Activated T-cell treated with anti-CD3 and anti-CD28 coated beads, Interleukin-2, amount 50 U/mL, for 4 hours (primary cell): ENCODE results near the gene ATP6V1G3. TPM values are rescaled to one million over a fixed set of nuclear protein-coding genes. Genes with fewer than 3 reads are reported as not detected.
"Not testable (repeated sequence)": the region's sequence is repeated elsewhere in the genome, so short reads cannot be mapped to it uniquely, and the experiment has no call there.

Source experiments
- ATAC-seq, 2 donors: fragments of 200-7000 bp; cut with Tn5 transposase; one replicate each; pipeline ENCODE4 v1.10.0; 2021
- DNase-seq: peaks from one replicate; pipeline ENCODE4 v3.0.0-alpha.2; 2020
- H3K27me3 Mint-ChIP-seq: one replicate; pipeline ENCODE4 v1.8.0; 2021; ENCODE audit warnings: low read depth, mixed read lengths
- H3K36me3 Mint-ChIP-seq: one replicate; pipeline ENCODE4 v1.8.0; 2022; ENCODE audit warnings: mixed read lengths; ENCODE audit not compliant: insufficient read depth
- H3K4me1 Mint-ChIP-seq: one replicate; pipeline ENCODE4 v1.8.0; 2021; ENCODE audit warnings: low read depth, mixed read lengths
- H3K4me3 Mint-ChIP-seq: one replicate; pipeline ENCODE4 v1.8.0; 2021; ENCODE audit warnings: mild to moderate bottlenecking, moderate library complexity, mixed read lengths
- H3K9me3 Mint-ChIP-seq: one replicate; pipeline ENCODE4 v1.8.0; 2021; ENCODE audit warnings: mixed read lengths
- total RNA-seq, 3 donors: library from RNA; stranded (reverse); gene quantifications; one replicate each; pipeline ENCODE4 v1.2.1, GENCODE V29; 2021

ATP6V1G3 gene
- total RNA-seq, 3 donors from 2014 or later = not detected

GRCh38 chr1:198496216-198497143 lies 44.0 kb downstream of the ATP6V1G3 start:
- H3K4me3 Mint-ChIP-seq = no peak overlapping the region
- no peak for DNase-seq
- no peak for ATAC-seq
- H3K9me3 Mint-ChIP-seq = peaks cover 6% of the 10 kb centered on the region
- no peaks in the 10 kb centered on the region for H3K27me3 Mint-ChIP-seq
- peaks cover 3% of the 10 kb centered on the region for H3K36me3 Mint-ChIP-seq
- peaks cover 14% of the 10 kb centered on the region for H3K4me1 Mint-ChIP-seq

- Mint-ChIP-seq H3K4me1 (peaks cover 14% of the 10 kb centered on the region), H3K9me3 (peaks cover 5% of the 10 kb centered on the region), H3K4me3 (no peak overlapping the region), H3K36me3 (peaks cover 3% of the 10 kb centered on the region), H3K27me3 (no peaks in the 10 kb centered on the region)
- ATAC-seq (no peak), DNase-seq (no peak)
These were observed 44.8 kb downstream of the ATP6V1G3 start for GRCh38 chr1:198495631-198496030.

- Mint-ChIP-seq H3K4me1 (peaks cover 14% of the 10 kb centered on the region), H3K36me3 (no peaks in the 10 kb centered on the region), H3K27me3 (no peaks in the 10 kb centered on the region), H3K4me3 (no peak overlapping the region), H3K9me3 (no peaks in the 10 kb centered on the region)
- ATAC-seq (no peak), DNase-seq (no peak)
These were observed 45.8 kb downstream of the ATP6V1G3 start for GRCh38 chr1:198494658-198495103.

- no peaks in the 10 kb centered on the region for H3K36me3 Mint-ChIP-seq
- H3K9me3 Mint-ChIP-seq = no peaks in the 10 kb centered on the region
- ATAC-seq = no peak
- DNase-seq = no peak
- H3K4me1 Mint-ChIP-seq = peaks cover 14% of the 10 kb centered on the region
- no peaks in the 10 kb centered on the region for H3K27me3 Mint-ChIP-seq
- no peak overlapping the region for H3K4me3 Mint-ChIP-seq
These were observed 46.3 kb downstream of the ATP6V1G3 start for GRCh38 chr1:198494139-198494538.

- DNase-seq = no peak
- Mint-ChIP-seq H3K4me3 (no peak overlapping the region), H3K4me1 (peaks cover 13% of the 10 kb centered on the region), H3K27me3 (no peaks in the 10 kb centered on the region), H3K36me3 (no peaks in the 10 kb centered on the region), H3K9me3 (no peaks in the 10 kb centered on the region)
- no peak for ATAC-seq
These were observed 47.2 kb downstream of the ATP6V1G3 start for GRCh38 chr1:198493329-198493728.

- peaks cover 8% of the 10 kb centered on the region for H3K4me1 Mint-ChIP-seq
- H3K9me3 Mint-ChIP-seq = no peaks in the 10 kb centered on the region
- no peak for ATAC-seq
These were observed 47.6 kb downstream of the ATP6V1G3 start for GRCh38 chr1:198492872-198493271.

GRCh38 chr1:198491596-198491995 lies 48.9 kb downstream of the ATP6V1G3 start:
- ATAC-seq (no peak), DNase-seq (no peak)
- no peaks in the 10 kb centered on the region for H3K27me3 Mint-ChIP-seq
- no peaks in the 10 kb centered on the region for H3K9me3 Mint-ChIP-seq
- no peaks in the 10 kb centered on the region for H3K4me1 Mint-ChIP-seq
- H3K4me3 Mint-ChIP-seq = no peak overlapping the region
- no peaks in the 10 kb centered on the region for H3K36me3 Mint-ChIP-seq

More at GRCh38 chr1:198492872-198493271, 47.6 kb downstream of the ATP6V1G3 start:
- Mint-ChIP-seq H3K27me3 (no peaks in the 10 kb centered on the region), H3K36me3 (no peaks in the 10 kb centered on the region), H3K4me3 (no peak overlapping the region)
- DNase-seq = no peak

GRCh38 chr1:198491028-198491427 lies 49.5 kb downstream of the ATP6V1G3 start:
- H3K4me3 Mint-ChIP-seq = no peak overlapping the region

GRCh38 chr1:198490224-198490623 lies 50.3 kb downstream of the ATP6V1G3 start:
- no peaks in the 10 kb centered on the region for H3K27me3 Mint-ChIP-seq
- no peaks in the 10 kb centered on the region for H3K9me3 Mint-ChIP-seq
- no peak for ATAC-seq
- H3K4me1 Mint-ChIP-seq = no peaks in the 10 kb centered on the region
- no peaks in the 10 kb centered on the region for H3K36me3 Mint-ChIP-seq
- no peak for DNase-seq
- H3K4me3 Mint-ChIP-seq = no peak overlapping the region

More at GRCh38 chr1:198491028-198491427, 49.5 kb downstream of the ATP6V1G3 start:
- ATAC-seq = no peak
- Mint-ChIP-seq H3K36me3 (no peaks in the 10 kb centered on the region), H3K9me3 (no peaks in the 10 kb centered on the region), H3K27me3 (no peaks in the 10 kb centered on the region), H3K4me1 (no peaks in the 10 kb centered on the region)
- no peak for DNase-seq

- no peaks in the 10 kb centered on the region for H3K9me3 Mint-ChIP-seq
- no peaks in the 10 kb centered on the region for H3K36me3 Mint-ChIP-seq
- no peaks in the 10 kb centered on the region for H3K4me1 Mint-ChIP-seq
- H3K4me3 Mint-ChIP-seq = no peak overlapping the region
- no peak for DNase-seq
- no peaks in the 10 kb centered on the region for H3K27me3 Mint-ChIP-seq
- no peak for ATAC-seq
These were observed 53.6 kb downstream of the ATP6V1G3 start for GRCh38 chr1:198486903-198487302.

GRCh38 chr1:198483645-198484044 lies 56.8 kb downstream of the ATP6V1G3 start:
- no peak for ATAC-seq
- peaks cover 2% of the 10 kb centered on the region for H3K36me3 Mint-ChIP-seq
- H3K4me1 Mint-ChIP-seq = no peaks in the 10 kb centered on the region
- H3K9me3 Mint-ChIP-seq = no peaks in the 10 kb centered on the region
- H3K27me3 Mint-ChIP-seq = no peaks in the 10 kb centered on the region
- H3K4me3 Mint-ChIP-seq = no peak overlapping the region
- no peak for DNase-seq

GRCh38 chr1:198483006-198483405 lies 57.5 kb downstream of the ATP6V1G3 start:
- no peaks in the 10 kb centered on the region for H3K27me3 Mint-ChIP-seq
- H3K9me3 Mint-ChIP-seq = peaks cover 2% of the 10 kb centered on the region
- peaks cover 4% of the 10 kb centered on the region for H3K36me3 Mint-ChIP-seq
- DNase-seq = no peak
- H3K4me3 Mint-ChIP-seq = no peak overlapping the region
- ATAC-seq = no peak
- H3K4me1 Mint-ChIP-seq = no peaks in the 10 kb centered on the region

- H3K27me3 Mint-ChIP-seq = no peaks in the 10 kb centered on the region
- DNase-seq (no peak), ATAC-seq (no peak)
- no peaks in the 10 kb centered on the region for H3K4me1 Mint-ChIP-seq
- peaks cover 6% of the 10 kb centered on the region for H3K36me3 Mint-ChIP-seq
- H3K4me3 Mint-ChIP-seq = no peak overlapping the region
- peaks cover 6% of the 10 kb centered on the region for H3K9me3 Mint-ChIP-seq
These were observed 58.8 kb downstream of the ATP6V1G3 start for GRCh38 chr1:198481661-198482060.

- peaks cover 10% of the 10 kb centered on the region for H3K36me3 Mint-ChIP-seq
- ATAC-seq (no peak), DNase-seq (no peak)
- H3K4me1 Mint-ChIP-seq = no peaks in the 10 kb centered on the region
- peaks cover 12% of the 10 kb centered on the region for H3K9me3 Mint-ChIP-seq
- H3K27me3 Mint-ChIP-seq = no peaks in the 10 kb centered on the region
- no peak overlapping the region for H3K4me3 Mint-ChIP-seq
These were observed 59.6 kb downstream of the ATP6V1G3 start for GRCh38 chr1:198480876-198481275.

- not testable (repeated sequence) for H3K36me3 Mint-ChIP-seq, DNase-seq, H3K4me3 Mint-ChIP-seq, H3K27me3 Mint-ChIP-seq, ATAC-seq, H3K4me1 Mint-ChIP-seq
- H3K9me3 Mint-ChIP-seq = peaks cover 28% of the 10 kb centered on the region
These were observed 63.1 kb downstream of the ATP6V1G3 start for GRCh38 chr1:198477354-198477753.
